PC-3 (cell line): ENCODE results near the gene DPY19L3. TPM values are rescaled to one million over a fixed set of nuclear protein-coding genes. Genes with fewer than 3 reads are reported as not detected.

ENCODE experiments used
- ATAC-seq: fragments of 200-7000 bp; cut with Tn5 transposase; 2 replicates; pipeline ENCODE4 v1.9.1; 2020; ENCODE audit warnings: mild to moderate bottlenecking, moderate library complexity
- BruUV-seq: library from RNA; stranded (reverse); fragments of 400-500 nt; replicated peaks from 2 replicates; lab custom pipeline; 2021; lab: Mats Ljungman, UMichigan
- CTCF ChIA-PET: fragments of 300-600 bp; sonication (Branson Sonifier 250); formaldehyde crosslinking; loops from one replicate; lab custom pipeline; 2022; ENCODE audit warnings: antibody characterized with exemption; lab: Charles Lee
- POLR2A ChIA-PET: fragments of 300-600 bp; sonication (Branson Sonifier 250); formaldehyde crosslinking; loops from one replicate; lab custom pipeline; 2022; ENCODE audit warnings: antibody characterized with exemption; ENCODE audit not compliant: unreplicated experiment; lab: Charles Lee
- DNase-seq: peaks from one replicate; pipeline ENCODE4 v3.0.0-alpha.2; 2015
- H2AFZ ChIP-seq: fragments of 300-600 bp; sonication (generic); 2 replicates; pipeline ENCODE4 v1.6.0; 2016; ENCODE audit warnings: antibody characterized with exemption, low read length
- H3F3A ChIP-seq: fragments of 300-600 bp; sonication (generic); one replicate; pipeline ENCODE4 v1.6.0; 2017; ENCODE audit warnings: antibody characterized with exemption, low read length, control low read depth, mild to moderate bottlenecking; ENCODE audit not compliant: unreplicated experiment
- H3K27ac ChIP-seq: fragments of 300-600 bp; sonication (generic); 2 replicates; pipeline ENCODE4 v1.5.1; 2016; ENCODE audit warnings: mild to moderate bottlenecking, low read length
- H3K27me3 ChIP-seq: fragments of 300-600 bp; sonication (generic); 2 replicates; pipeline ENCODE4 v1.6.1; 2016; ENCODE audit warnings: low read length, mixed read lengths
- H3K36me3 ChIP-seq: fragments of 300-600 bp; sonication (generic); 2 replicates; pipeline ENCODE4 v1.6.1; 2016; ENCODE audit warnings: low read depth, mixed run types, low read length, mixed read lengths
- H3K4me1 ChIP-seq: fragments of 300-600 bp; sonication (generic); 2 replicates; pipeline ENCODE4 v1.5.1; 2016; ENCODE audit warnings: low read length; ENCODE audit not compliant: insufficient read depth
- H3K4me2 ChIP-seq: fragments of 300-600 bp; sonication (generic); 2 replicates; pipeline ENCODE4 v1.6.0; 2016; ENCODE audit warnings: low read length
- H3K4me3 ChIP-seq: fragments of 300-600 bp; sonication (generic); 2 replicates; pipeline ENCODE4 v1.5.1; 2016; ENCODE audit warnings: mild to moderate bottlenecking, low read length, mixed read lengths
- H3K79me2 ChIP-seq: fragments of 300-600 bp; sonication (generic); 2 replicates; pipeline ENCODE4 v1.6.1; 2017; ENCODE audit warnings: low read length, mixed read lengths
- H3K9ac ChIP-seq: fragments of 300-600 bp; sonication (generic); 2 replicates; pipeline ENCODE4 v1.6.0; 2016; ENCODE audit warnings: mild to moderate bottlenecking, low read length
- H3K9me2 ChIP-seq: fragments of 300-600 bp; sonication (generic); replicated peaks from 2 replicates; pipeline ENCODE4 v1.6.1; 2016; ENCODE audit warnings: mixed run types, low read length, mixed read lengths
- H3K9me3 ChIP-seq: fragments of 300-600 bp; sonication (generic); 2 replicates; pipeline ENCODE4 v1.6.1; 2016; ENCODE audit warnings: low read length, mixed read lengths
- H4K20me1 ChIP-seq: fragments of 300-600 bp; sonication (generic); 2 replicates; pipeline ENCODE4 v1.6.1; 2016; ENCODE audit warnings: low read length, mixed read lengths
- CTCF ChIP-seq: fragments of 300-600 bp; sonication (generic); conservative IDR thresholded peaks from 2 replicates; pipeline ENCODE4 v1.5.1; 2017; ENCODE audit warnings: antibody characterized with exemption, low read depth, mild to moderate bottlenecking, low read length
- EZH2 ChIP-seq: fragments of 300-600 bp; sonication (generic); IDR thresholded peaks from one replicate; pipeline ENCODE4 v1.6.1; 2017; ENCODE audit warnings: antibody characterized with exemption, mild to moderate bottlenecking, low read length; ENCODE audit not compliant: unreplicated experiment
- EZH2phosphoT487 ChIP-seq: fragments of 300-600 bp; sonication (generic); IDR thresholded peaks from 2 replicates; pipeline ENCODE4 v1.6.1; 2018; ENCODE audit warnings: mild to moderate bottlenecking, antibody characterized with exemption, low read length, borderline replicate concordance
- intact Hi-C: fragments of 100-400 bp; cut with micrococcal nuclease; formaldehyde crosslinking; loops from 2 replicates; pipeline ENCODE4 v1.9.0; 2023
- total RNA-seq: library from RNA; depleted of rRNA; stranded (reverse); fragments of >200 nt; gene quantifications from 2 replicates; pipeline ENCODE4 v1.2.3, GENCODE V29; 2014

The DPY19L3 gene
- total RNA-seq, 1 experiment from 2014 or later, result 4.4 TPM

DNA sequence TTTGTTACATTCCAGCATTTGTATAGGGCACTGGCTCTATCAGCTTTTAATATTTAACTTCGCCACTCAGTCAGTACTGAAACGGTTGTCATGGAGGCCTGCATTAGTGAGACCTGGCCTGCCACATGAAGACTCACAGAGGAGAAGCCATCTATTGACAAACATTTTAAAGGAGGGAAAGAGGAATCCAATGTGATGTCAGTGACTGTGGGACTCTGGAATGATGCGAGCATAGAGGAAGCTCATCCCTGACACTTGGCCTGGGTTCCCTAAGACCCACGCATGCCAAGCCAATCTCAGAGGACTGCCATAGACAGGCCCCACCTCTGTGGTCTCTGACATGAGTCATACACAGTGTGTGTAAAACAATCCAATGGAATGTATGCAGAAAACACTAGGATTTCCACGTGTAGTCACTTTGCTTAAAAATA is 7.9 kb upstream of the DPY19L3 start:
- no TSS peak for BruUV-seq
- TF ChIP-seq EZH2, result no peak
- no peak for TF ChIP-seq EZH2phosphoT487
- no peak for TF ChIP-seq CTCF
- Histone ChIP-seq H4K20me1 (no peaks in the 10 kb centered on the region), H3K27me3 (no peaks in the 10 kb centered on the region), H3K4me3 (no peak overlapping the region), H3K27ac (no peak overlapping the region), H3K36me3 (no peaks in the 10 kb centered on the region), H2AFZ (no peak overlapping the region), H3K9me2 (no peaks in the 10 kb centered on the region), H3K4me2 (no peak overlapping the region), H3K79me2 (no peaks in the 10 kb centered on the region), H3K4me1 (peaks cover 6% of the 10 kb centered on the region), H3K9me3 (no peaks in the 10 kb centered on the region), H3F3A (no peaks in the 10 kb centered on the region), H3K9ac (no peak overlapping the region)
- ATAC-seq, result peak; percentile 83
- DNase-seq, result peak; percentile 58
- intact Hi-C loops, result no loop called here
- CTCF ChIA-PET, result interaction anchor here (0.6 kb wide), 1 partner anchor 173 kb away, joined by 15 read pairs; no protein-coding TSS in a partner anchor
- POLR2A ChIA-PET, result no interaction called here

DNA sequence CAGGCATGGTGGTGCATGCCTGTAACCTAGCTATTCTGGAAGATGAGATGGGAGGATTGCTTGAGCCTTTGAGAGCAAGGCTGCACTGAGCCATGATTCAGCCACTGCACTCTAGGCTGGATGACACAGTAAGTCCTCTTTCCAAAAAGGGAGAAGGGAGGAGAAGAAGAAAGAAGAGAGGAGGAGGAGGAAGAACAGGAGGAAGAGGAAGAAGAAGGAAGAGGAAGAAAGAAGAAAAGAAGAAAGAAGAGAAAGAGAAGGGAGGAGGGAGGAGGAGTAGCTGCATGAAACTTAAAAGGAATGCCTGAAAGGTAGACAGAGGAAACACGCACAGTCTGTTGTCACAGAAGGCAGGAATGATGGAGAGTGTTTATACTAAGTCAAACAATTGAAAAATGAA is 3.6 kb upstream of the DPY19L3 start:
- Histone ChIP-seq H3K9me2 (no peaks in the 10 kb centered on the region), H3K4me1 (peaks cover 19% of the 10 kb centered on the region), H3K27ac (no peak overlapping the region), H3K79me2 (peaks cover 19% of the 10 kb centered on the region), H3K9me3 (no peaks in the 10 kb centered on the region), H3K9ac (no peak overlapping the region), H4K20me1 (no peaks in the 10 kb centered on the region), H3K4me3 (no peak overlapping the region), H3K36me3 (no peaks in the 10 kb centered on the region), H3K27me3 (no peaks in the 10 kb centered on the region), H3F3A (no peaks in the 10 kb centered on the region), H2AFZ (no peak overlapping the region), H3K4me2 (no peak overlapping the region)
- intact Hi-C loops, result no loop called here
- ATAC-seq, result no peak
- TF ChIP-seq EZH2, result no peak
- TF ChIP-seq EZH2phosphoT487, result no peak
- TF ChIP-seq CTCF, result no peak
- POLR2A ChIA-PET, result no interaction called here
- CTCF ChIA-PET, result no interaction called here
- DNase-seq, result no peak
- no TSS peak for BruUV-seq

DNA sequence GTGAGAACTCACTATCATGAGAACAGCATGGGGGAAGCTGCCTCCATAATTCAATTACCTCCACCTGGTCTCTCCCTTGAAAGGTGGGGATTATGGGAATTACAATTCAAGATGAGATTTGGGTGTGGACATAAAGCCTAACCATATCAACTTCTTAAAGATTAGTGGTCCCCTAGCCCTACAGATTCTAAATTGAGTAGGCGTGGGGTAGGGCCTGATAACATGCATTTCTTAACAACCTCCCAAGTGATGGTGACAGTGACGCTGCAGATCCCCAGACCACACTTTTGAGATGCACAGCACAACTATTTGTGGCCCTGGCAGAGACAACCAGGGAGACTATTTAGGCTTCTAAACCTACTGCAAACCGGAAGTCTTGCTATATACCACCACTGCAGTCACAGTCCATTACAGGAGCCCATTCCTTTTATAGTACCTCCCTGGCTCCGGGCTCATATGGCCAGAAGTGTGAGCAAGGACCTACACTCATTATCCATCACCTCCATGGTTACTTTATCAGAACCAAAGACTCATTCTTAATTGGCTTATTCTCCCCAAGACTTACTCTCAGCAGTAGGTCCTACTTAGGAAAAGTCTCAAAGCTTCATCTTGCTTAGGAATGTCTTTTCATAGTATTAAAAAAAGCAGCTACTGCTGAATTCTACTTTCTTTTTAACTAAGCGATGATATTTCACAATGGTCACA is 2.1 kb upstream of the DPY19L3 start:
- ATAC-seq (no peak), DNase-seq (no peak)
- Histone ChIP-seq H3F3A (no peaks in the 10 kb centered on the region), H3K4me2 (no peak overlapping the region), H3K9me3 (no peaks in the 10 kb centered on the region), H3K4me1 (peaks cover 18% of the 10 kb centered on the region), H3K9ac (no peak overlapping the region), H3K27me3 (no peaks in the 10 kb centered on the region), H2AFZ (no peak overlapping the region), H3K27ac (no peak overlapping the region), H4K20me1 (no peaks in the 10 kb centered on the region), H3K9me2 (no peaks in the 10 kb centered on the region), H3K79me2 (peaks cover 19% of the 10 kb centered on the region), H3K36me3 (no peaks in the 10 kb centered on the region), H3K4me3 (no peak overlapping the region)
- no TSS peak for BruUV-seq
- CTCF ChIA-PET, result no interaction called here
- POLR2A ChIA-PET, result no interaction called here
- intact Hi-C loops, result no loop called here
- TF ChIP-seq CTCF (no peak), EZH2phosphoT487 (no peak)
